Kidney glomerular epithelial cell (primary cell): ENCODE data around the gene ATP2A1.
"Not testable (repeated sequence)": the region's sequence is repeated elsewhere in the genome, so short reads cannot be mapped to it uniquely, and the experiment has no call there.

Source experiments
- DNase-seq: peaks from one replicate; lab custom pipeline; 2025; lab: John Stamatoyannopoulos, UW

The ATP2A1 gene

GRCh38 chr16:28910086-28911031 lies 32.1 kb downstream of the ATP2A1 start:
- DNase-seq: no peak

DNA sequence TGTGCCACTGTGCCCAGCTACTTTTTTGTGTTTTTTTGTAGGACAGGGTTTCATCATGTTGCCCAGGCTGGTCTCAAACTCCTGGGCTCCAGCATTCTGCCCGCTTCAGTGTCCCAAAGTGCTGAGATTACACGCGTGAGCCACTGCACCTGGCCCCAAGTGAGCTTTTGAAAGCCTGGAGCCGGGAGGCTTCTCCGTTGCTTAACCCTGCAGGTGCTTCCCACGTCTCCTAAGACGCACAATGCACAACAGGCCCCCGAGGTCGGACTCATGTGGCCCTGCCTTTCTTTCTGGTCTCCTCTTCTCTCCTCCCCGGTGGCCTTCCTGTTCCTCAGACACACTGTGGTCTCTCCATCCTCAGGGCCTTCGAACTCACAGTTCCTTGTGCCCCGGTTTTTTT lies 34.3 kb downstream of the ATP2A1 start:
- no peak for DNase-seq

- DNase-seq: no peak
These were observed 35.8 kb downstream of the ATP2A1 start for GRCh38 chr16:28913946-28914724.

DNA sequence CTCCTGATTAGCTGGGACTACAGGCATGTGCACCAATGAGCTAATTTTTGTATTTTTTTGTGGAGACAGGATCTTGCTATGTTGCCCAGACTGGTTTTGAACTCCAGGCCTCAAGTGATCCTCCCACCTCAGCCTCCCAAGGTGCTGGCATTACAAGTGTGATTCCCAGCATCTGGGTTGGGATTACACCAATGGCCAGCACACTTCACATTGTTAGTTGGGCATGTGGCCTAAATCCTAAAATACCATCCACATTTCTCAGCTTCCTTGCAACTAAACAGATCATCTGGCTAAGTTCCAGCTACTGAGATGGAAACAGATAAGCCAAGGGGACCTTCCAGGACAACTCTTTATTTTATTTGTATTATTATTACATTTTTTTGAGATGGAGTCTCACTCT lies 36.9 kb downstream of the ATP2A1 start:
- no peak for DNase-seq

GRCh38 chr16:28917095-28917494 lies 38.8 kb downstream of the ATP2A1 start:
- no peak for DNase-seq

GRCh38 chr16:28918698-28919097 lies 40.4 kb downstream of the ATP2A1 start:
- DNase-seq: no peak

- no peak for DNase-seq
These were observed 44.9 kb downstream of the ATP2A1 start for GRCh38 chr16:28923231-28923587.

- DNase-seq: no peak
These were observed 45.5 kb downstream of the ATP2A1 start for GRCh38 chr16:28923652-28924398.

- no peak for DNase-seq
These were observed 46.1 kb downstream of the ATP2A1 start for GRCh38 chr16:28924399-28924761.

DNA sequence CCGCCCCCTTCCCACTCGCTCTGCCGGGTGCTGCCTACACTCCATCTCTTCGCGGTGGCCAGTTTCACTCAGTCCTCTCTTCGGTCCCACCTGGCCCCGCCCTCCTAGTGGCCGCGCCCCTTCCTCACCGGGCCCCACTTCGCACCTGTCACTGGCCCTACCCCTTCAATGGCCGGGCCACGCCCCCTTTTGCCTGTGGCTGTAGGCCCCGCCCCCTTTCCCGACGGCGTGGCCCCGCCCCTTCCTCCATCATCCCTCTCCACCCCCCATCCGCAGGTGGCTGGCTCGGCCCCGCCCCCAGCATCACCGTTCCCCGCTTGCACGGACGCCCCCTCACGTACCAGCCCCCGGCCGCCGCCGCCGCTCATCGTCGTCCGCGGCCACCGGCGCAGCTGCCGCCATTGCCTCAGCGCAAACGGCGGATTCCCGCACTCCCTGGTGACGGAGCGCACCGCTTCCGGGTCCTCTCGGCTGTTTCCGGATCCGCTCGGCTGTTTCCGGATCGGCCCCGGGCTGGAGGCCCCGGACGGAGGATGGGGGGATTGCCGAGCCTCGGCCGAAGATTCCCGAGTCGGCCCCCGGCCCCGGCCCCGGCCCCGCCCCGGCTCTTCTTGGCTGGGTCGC lies 46.6 kb downstream of the ATP2A1 start, which contains the start of gene RABEP2:
Gene RABEP2, minus strand, starts transcription at position 477 of the 624 bp plus-strand sequence. Its CDS starts 75 bp downstream, at position 402.
- DNase-seq: peak; percentile 77

GRCh38 chr16:28925386-28926228 lies 47.3 kb downstream of the ATP2A1 start:
- peak; percentile 75 for DNase-seq

GRCh38 chr16:28926284-28926683 lies 48.0 kb downstream of the ATP2A1 start:
- DNase-seq: not testable (repeated sequence)

DNA sequence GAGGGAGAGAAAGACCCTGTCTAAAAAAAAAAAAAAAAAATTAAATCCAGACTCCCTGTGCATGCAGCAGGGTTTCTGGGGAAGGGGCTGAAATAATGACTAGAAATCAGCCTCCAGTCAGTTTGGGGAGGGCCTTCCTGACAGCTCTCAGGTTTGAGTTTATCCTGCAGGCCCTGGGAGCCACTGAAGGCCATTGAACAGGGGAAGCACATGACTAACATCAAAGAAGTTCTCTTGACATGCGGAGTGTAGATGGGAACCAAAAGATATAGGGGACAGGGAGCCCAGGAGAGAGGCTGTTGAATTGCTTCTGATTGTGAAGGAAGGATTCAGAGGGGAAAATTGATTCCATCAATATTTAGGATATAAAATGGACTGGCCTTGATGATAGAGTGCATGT lies 49.5 kb downstream of the ATP2A1 start:
- no peak for DNase-seq

GRCh38 chr16:28930203-28930602 lies 51.9 kb downstream of the ATP2A1 start:
- no peak for DNase-seq

- DNase-seq: no peak
These were observed 52.4 kb downstream of the ATP2A1 start for GRCh38 chr16:28930652-28931051.

- no peak for DNase-seq
These were observed 53.5 kb downstream of the ATP2A1 start, which contains the start of gene CD19 for GRCh38 chr16:28931801-28932225. Gene CD19, plus strand, starts transcription at chr16:28931971. Its CDS starts 30 bp downstream, at chr16:28932001.

DNA sequence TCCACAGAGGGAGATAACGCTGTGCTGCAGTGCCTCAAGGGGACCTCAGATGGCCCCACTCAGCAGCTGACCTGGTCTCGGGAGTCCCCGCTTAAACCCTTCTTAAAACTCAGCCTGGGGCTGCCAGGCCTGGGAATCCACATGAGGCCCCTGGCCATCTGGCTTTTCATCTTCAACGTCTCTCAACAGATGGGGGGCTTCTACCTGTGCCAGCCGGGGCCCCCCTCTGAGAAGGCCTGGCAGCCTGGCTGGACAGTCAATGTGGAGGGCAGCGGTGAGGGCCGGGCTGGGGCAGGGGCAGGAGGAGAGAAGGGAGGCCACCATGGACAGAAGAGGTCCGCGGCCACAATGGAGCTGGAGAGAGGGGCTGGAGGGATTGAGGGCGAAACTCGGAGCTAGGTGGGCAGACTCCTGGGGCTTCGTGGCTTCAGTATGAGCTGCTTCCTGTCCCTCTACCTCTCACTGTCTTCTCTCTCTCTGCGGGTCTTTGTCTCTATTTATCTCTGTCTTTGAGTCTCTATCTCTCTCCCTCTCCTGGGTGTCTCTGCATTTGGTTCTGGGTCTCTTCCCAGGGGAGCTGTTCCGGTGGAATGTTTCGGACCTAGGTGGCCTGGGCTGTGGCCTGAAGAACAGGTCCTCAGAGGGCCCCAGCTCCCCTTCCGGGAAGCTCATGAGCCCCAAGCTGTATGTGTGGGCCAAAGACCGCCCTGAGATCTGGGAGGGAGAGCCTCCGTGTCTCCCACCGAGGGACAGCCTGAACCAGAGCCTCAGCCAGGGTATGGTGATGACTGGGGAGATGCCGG lies 54.3 kb downstream of the ATP2A1 start:
- DNase-seq: no peak

DNA sequence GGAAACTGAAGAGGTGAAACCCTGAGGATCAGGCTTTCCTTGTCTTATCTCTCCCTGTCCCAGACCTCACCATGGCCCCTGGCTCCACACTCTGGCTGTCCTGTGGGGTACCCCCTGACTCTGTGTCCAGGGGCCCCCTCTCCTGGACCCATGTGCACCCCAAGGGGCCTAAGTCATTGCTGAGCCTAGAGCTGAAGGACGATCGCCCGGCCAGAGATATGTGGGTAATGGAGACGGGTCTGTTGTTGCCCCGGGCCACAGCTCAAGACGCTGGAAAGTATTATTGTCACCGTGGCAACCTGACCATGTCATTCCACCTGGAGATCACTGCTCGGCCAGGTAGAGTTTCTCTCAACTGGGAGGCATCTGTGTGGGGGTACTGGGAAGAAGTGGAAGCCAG lies 54.9 kb downstream of the ATP2A1 start:
- no peak for DNase-seq

DNA sequence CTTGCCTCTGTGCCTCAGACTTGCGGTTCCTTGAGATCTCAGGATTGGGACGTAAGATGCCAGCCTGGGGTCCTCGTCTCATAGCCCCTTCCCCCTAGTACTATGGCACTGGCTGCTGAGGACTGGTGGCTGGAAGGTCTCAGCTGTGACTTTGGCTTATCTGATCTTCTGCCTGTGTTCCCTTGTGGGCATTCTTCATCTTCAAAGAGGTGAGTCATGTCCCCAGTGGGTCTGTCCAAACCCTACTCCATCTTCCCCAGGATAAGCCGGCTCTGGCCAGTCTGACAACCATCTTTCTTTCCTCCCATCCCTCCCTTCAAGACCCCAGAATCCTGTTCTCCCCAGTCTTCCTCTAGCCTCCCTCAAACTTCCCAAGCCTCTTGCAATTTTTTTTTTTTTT lies 57.1 kb downstream of the ATP2A1 start:
- DNase-seq: no peak
